Osteoblast (primary cell): ENCODE results near the gene CKLF. TPM values are rescaled to one million over a fixed set of nuclear protein-coding genes. Genes with fewer than 3 reads are reported as not detected.
"Not testable (repeated sequence)": the region's sequence is repeated elsewhere in the genome, so short reads cannot be mapped to it uniquely, and the experiment has no call there.

Experiments used
- DNase-seq: peaks from one replicate; pipeline ENCODE4 v3.0.0; 2011; ENCODE audit warnings: low spot score, mixed read lengths; ENCODE audit not compliant: insufficient read length; ENCODE audit errors: missing footprints
- H2AFZ ChIP-seq: 2 replicates; pipeline ENCODE4 v1.6.0; 2011; ENCODE audit warnings: mild to moderate bottlenecking, low read length
- H3K27ac ChIP-seq: 2 replicates; pipeline ENCODE4 v1.5.1; 2011; ENCODE audit warnings: mild to moderate bottlenecking, low read depth, low read length, moderate library complexity
- H3K27me3 ChIP-seq: 2 replicates; pipeline ENCODE4 v1.6.0; 2012; ENCODE audit warnings: mild to moderate bottlenecking, control low read depth, inconsistent platforms, low read length, moderate library complexity; ENCODE audit not compliant: insufficient read depth
- H3K36me3 ChIP-seq: 2 replicates; pipeline ENCODE4 v1.5.1; 2011; ENCODE audit warnings: mild to moderate bottlenecking, low read length, control low read depth, moderate library complexity; ENCODE audit not compliant: insufficient read depth
- H3K4me1 ChIP-seq: 2 replicates; pipeline ENCODE4 v1.5.1; 2011; ENCODE audit warnings: mild to moderate bottlenecking, low read length, control low read depth, moderate library complexity; ENCODE audit not compliant: insufficient read depth
- H3K4me2 ChIP-seq: 2 replicates; pipeline ENCODE4 v1.6.0; 2011; ENCODE audit warnings: mild to moderate bottlenecking, low read length; ENCODE audit not compliant: insufficient read depth
- H3K4me3 ChIP-seq: fragments of 200-600 bp; sonication (generic); 3 replicates; pipeline ENCODE4 v1.5.1; 2012; ENCODE audit warnings: mild to moderate bottlenecking, low read length, inconsistent platforms; ENCODE audit not compliant: insufficient read depth
- H3K79me2 ChIP-seq: 2 replicates; pipeline ENCODE4 v1.6.0; 2012; ENCODE audit warnings: mild to moderate bottlenecking, low read length, control low read depth, inconsistent platforms; ENCODE audit not compliant: insufficient read depth
- H3K9me3 ChIP-seq: 2 replicates; pipeline ENCODE4 v1.5.1; 2011; ENCODE audit warnings: low read depth, low read length, control low read depth
- H4K20me1 ChIP-seq: 2 replicates; pipeline ENCODE4 v1.6.0; 2012; ENCODE audit warnings: mild to moderate bottlenecking, low read length, control low read depth; ENCODE audit not compliant: insufficient read depth
- total RNA-seq: library from RNA; depleted of rRNA; stranded (reverse); fragments of >200 nt; gene quantifications from 2 replicates; pipeline ENCODE4 v1.2.3, GENCODE V29; 2012
- TF ChIP-seq, protein P1 (sequence below): IDR thresholded peaks from 2 replicates; pipeline ENCODE4 v1.5.1; 2011; ENCODE audit warnings: mild to moderate bottlenecking, low read depth, low read length, moderate library complexity; ENCODE audit errors: extremely low read depth

CKLF gene
- total RNA-seq, 1 donor, result 46.0 TPM

DNA sequence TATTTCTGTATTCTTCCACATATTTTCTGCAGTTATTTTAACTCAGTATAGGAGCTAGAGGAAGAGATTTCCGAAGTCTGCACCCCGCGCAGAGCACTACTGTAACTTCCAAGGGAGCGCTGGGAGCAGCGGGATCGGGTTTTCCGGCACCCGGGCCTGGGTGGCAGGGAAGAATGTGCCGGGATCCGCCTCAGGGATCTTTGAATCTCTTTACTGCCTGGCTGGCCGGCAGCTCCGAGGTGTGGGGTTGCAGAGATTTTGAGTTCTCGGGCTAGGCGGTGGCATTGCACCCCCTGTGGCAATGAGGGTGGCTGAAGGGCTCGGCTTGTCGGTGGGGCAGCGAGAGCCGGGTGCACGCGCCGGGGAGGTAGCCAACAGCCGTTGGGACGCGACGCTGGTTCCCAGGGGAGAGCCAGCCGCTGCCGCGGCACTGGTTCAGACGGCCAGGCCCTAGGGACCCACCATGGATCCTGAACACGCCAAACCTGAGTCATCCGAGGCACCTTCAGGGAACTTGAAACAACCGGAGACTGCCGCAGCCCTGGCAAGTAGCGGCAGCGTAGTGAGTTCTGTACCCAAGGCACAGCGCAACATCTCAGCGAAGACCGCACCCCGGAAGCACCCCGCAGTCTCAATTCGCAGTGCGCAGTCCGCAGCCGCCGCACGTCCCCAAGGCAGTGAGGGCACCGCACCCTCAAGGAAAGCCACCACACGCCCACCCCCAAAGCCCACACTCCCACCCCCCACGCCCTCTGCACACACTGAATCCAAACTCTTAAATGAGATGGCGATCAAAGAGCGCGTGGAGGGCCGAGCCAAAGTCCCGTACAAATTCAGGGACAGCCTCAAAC is 13.9 kb downstream of the CKLF start, which contains the start of gene CMTM1:
Gene CMTM1, plus strand, starts transcription at position 389 of the 851 bp plus-strand sequence. Its CDS starts 75 bp downstream, at position 464.
- Histone ChIP-seq H3K4me3 (no peak within 1 kb of the TSS), H3K79me2 (peaks cover 5% of the 10 kb centered on the region), H2AFZ (no peak within 1 kb of the TSS), H3K4me2 (no peak within 1 kb of the TSS), H3K4me1 (peaks cover 24% of the 10 kb centered on the region), H4K20me1 (no peaks in the 10 kb centered on the region), H3K9me3 (no peaks in the 10 kb centered on the region), H3K36me3 (peaks cover 18% of the 10 kb centered on the region), H3K27ac (no peak within 1 kb of the TSS), H3K27me3 (no peaks in the 10 kb centered on the region)
- TF ChIP-seq, protein P1, sequence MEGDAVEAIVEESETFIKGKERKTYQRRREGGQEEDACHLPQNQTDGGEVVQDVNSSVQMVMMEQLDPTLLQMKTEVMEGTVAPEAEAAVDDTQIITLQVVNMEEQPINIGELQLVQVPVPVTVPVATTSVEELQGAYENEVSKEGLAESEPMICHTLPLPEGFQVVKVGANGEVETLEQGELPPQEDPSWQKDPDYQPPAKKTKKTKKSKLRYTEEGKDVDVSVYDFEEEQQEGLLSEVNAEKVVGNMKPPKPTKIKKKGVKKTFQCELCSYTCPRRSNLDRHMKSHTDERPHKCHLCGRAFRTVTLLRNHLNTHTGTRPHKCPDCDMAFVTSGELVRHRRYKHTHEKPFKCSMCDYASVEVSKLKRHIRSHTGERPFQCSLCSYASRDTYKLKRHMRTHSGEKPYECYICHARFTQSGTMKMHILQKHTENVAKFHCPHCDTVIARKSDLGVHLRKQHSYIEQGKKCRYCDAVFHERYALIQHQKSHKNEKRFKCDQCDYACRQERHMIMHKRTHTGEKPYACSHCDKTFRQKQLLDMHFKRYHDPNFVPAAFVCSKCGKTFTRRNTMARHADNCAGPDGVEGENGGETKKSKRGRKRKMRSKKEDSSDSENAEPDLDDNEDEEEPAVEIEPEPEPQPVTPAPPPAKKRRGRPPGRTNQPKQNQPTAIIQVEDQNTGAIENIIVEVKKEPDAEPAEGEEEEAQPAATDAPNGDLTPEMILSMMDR, result no peak
- DNase-seq, result no peak

DNA sequence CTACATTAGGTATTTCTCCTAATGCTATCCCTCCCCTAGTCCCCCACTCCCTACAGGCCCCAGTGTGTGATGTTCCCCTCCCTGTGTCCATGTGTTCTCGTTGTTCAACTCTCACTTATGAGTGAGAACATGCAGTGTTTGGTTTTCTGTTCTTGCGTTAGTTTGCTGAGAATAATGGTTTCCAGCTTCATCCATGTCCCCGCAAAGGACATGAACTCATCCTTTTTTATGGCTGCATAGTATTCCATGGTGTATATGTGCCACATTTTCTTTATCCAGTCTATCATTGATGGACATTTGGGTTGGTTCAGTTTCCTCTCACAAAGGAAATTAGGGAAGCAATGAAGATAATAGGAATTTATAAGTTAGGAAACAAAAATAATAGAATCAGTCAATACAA is 14.9 kb downstream of the CKLF start:
- DNase-seq, H3K9me3 ChIP-seq, H4K20me1 ChIP-seq, H3K4me3 ChIP-seq, H3K79me2 ChIP-seq, H3K4me2 ChIP-seq, H2AFZ ChIP-seq, H3K27ac ChIP-seq, H3K27me3 ChIP-seq: not testable (repeated sequence)
- H3K36me3 ChIP-seq, result peaks cover 12% of the 10 kb centered on the region
- peaks cover 26% of the 10 kb centered on the region for H3K4me1 ChIP-seq

DNA sequence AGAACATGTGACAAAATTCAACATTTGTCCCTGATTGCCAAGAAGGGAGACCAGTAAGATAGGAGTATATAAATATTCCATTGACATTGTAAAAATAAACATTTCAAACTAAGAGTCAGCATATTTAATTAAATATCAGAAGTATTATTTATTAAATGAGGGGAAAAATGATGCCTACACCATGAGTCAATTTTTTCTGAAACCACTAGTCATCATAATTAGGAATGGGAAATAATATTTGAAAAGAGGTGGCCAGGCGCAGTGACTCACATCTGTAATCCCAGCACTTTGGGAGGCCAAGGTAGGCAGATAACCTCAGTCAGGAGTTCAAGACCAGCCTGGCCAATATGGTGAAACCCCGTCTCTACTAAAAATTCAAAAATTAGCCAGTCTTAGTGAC is 16.0 kb downstream of the CKLF start:
- no peak for DNase-seq
- Histone ChIP-seq H3K9me3 (no peaks in the 10 kb centered on the region), H3K27me3 (no peaks in the 10 kb centered on the region), H4K20me1 (no peaks in the 10 kb centered on the region), H3K4me3 (no peak overlapping the region), H3K4me1 (peaks cover 30% of the 10 kb centered on the region), H3K27ac (peak overlapping the region; percentile 22), H3K36me3 (peaks cover 12% of the 10 kb centered on the region), H3K4me2 (peak overlapping the region; percentile 31), H3K79me2 (no peaks in the 10 kb centered on the region), H2AFZ (no peak overlapping the region)
- TF ChIP-seq, protein P1, result no peak

DNA sequence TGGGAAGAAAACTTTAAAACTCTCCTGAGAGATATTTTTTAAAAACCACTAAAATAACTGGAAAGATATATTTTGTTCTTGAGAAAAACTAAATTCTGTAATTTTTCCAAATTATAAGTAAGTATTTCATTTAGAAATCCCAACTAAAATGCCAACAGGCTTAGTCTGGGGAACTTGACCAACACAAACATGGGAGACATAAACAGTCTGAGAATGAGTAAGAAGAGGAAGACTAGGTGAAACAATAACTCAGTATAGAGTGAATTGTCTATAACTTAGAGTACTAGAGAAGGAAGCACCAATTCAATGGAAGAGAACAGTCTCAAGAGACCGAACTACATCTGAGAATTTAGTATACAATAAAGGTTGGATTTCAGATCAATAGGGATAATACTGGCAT is 16.8 kb downstream of the CKLF start:
- peaks cover 12% of the 10 kb centered on the region for H3K36me3 ChIP-seq
- H3K9me3 ChIP-seq, result no peaks in the 10 kb centered on the region
- no peak overlapping the region for H2AFZ ChIP-seq
- no peaks in the 10 kb centered on the region for H3K79me2 ChIP-seq
- peak overlapping the region; percentile 22 for H3K27ac ChIP-seq
- peak overlapping the region; percentile 31 for H3K4me2 ChIP-seq
- no peak overlapping the region for H3K4me3 ChIP-seq
- TF ChIP-seq, protein P1, result no peak
- no peak for DNase-seq
- no peaks in the 10 kb centered on the region for H3K27me3 ChIP-seq
- no peaks in the 10 kb centered on the region for H4K20me1 ChIP-seq
- H3K4me1 ChIP-seq, result peaks cover 35% of the 10 kb centered on the region
